CD4-positive, alpha-beta T cell treated with Interleukin-21 for 1 hour (primary cell): ENCODE data around the gene CA6.
"Not testable (repeated sequence)": the region's sequence is repeated elsewhere in the genome, so short reads cannot be mapped to it uniquely, and the experiment has no call there.

ENCODE experiments used
- DNase-seq: peaks from one replicate; pipeline ENCODE4 v3.0.0-alpha.2; 2020

Gene CA6

GRCh38 chr1:8976338-8976737 is 30.7 kb downstream of the CA6 start:
- no peak for DNase-seq

GRCh38 chr1:8976896-8977450 is 31.3 kb downstream of the CA6 start:
- no peak for DNase-seq

- DNase-seq = no peak
Measured at GRCh38 chr1:8980656-8981055, 35.0 kb downstream of the CA6 start.

- no peak for DNase-seq
Measured at GRCh38 chr1:8981169-8981568, 35.5 kb downstream of the CA6 start.

GRCh38 chr1:8984203-8984602 is 38.5 kb downstream of the CA6 start:
- no peak for DNase-seq

GRCh38 chr1:8984990-8985389 is 39.3 kb downstream of the CA6 start:
- DNase-seq = no peak

GRCh38 chr1:8985915-8986813 is 40.5 kb downstream of the CA6 start:
- no peak for DNase-seq

- peak; percentile 7 for DNase-seq
Measured at GRCh38 chr1:8986814-8987190, 41.1 kb downstream of the CA6 start.

GRCh38 chr1:8987881-8988617 is 42.4 kb downstream of the CA6 start:
- DNase-seq = peak; percentile 67

- no peak for DNase-seq
Measured at GRCh38 chr1:8988618-8988967, 42.9 kb downstream of the CA6 start.

GRCh38 chr1:8989061-8989460 is 43.4 kb downstream of the CA6 start:
- no peak for DNase-seq

GRCh38 chr1:8989821-8990220 is 44.2 kb downstream of the CA6 start:
- no peak for DNase-seq

- DNase-seq = no peak
Measured at GRCh38 chr1:8992936-8993687, 47.4 kb downstream of the CA6 start.

GRCh38 chr1:8993962-8994675 is 48.5 kb downstream of the CA6 start:
- DNase-seq = not testable (repeated sequence)

GRCh38 chr1:9001534-9002214 is 56.0 kb downstream of the CA6 start:
- not testable (repeated sequence) for DNase-seq

- DNase-seq = not testable (repeated sequence)
Measured at GRCh38 chr1:9002215-9002560, 56.5 kb downstream of the CA6 start.

GRCh38 chr1:9004031-9004699 is 58.5 kb downstream of the CA6 start:
- no peak for DNase-seq

- peak; percentile 77 for DNase-seq
Measured at GRCh38 chr1:9004700-9005394, 59.2 kb downstream of the CA6 start.

- DNase-seq = no peak
Measured at GRCh38 chr1:9005395-9005708, 59.7 kb downstream of the CA6 start.

- DNase-seq = no peak
Measured at GRCh38 chr1:9006956-9007615, 61.4 kb downstream of the CA6 start.
